ENCODE measurements around the gene FHL5. TPM values are rescaled to one million over a fixed set of nuclear protein-coding genes. Genes with fewer than 3 reads are reported as not detected.

Gene FHL5
- total and polyA plus RNA-seq, 2 experiments from 2014 or later, result not detected

DNA sequence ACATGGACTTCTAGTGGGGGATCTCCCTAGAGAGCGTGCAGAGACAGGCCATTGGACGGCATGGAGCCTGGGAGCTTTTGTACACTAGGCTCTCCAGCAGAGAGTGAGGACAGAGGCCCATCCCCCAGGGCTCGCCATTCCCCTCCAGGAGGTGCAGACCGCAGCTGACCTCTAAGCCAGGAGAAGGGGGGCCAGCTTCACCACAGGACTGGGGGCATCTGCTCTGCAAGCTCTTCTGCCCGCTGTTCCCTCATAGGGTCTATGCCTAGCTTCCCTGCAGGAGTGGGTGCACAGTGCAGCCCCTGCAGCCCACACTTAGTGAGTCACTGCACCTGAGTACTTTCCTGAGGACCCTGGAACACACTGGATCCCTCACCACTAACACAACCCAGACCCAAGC, 94.4 kb downstream of the FHL5 start:
- peaks cover 3% of the 10 kb centered on the region; the same call in 1 of the 2 replicates for H3K9me2 ChIP-seq (ENCODE audit: insufficient read depth)
- TF ChIP-seq EZH2 (IDR thresholded peaks at IDR 0.05; ENCODE audit: low read depth, unreplicated experiment), result no peak
- no peaks in the 10 kb centered on the region for H3K36me3 Mint-ChIP-seq (ENCODE audit: low read depth)
- H3K4me1 Mint-ChIP-seq, result no peaks in the 10 kb centered on the region
- H3F3A ChIP-seq (replicated peaks; ENCODE audit: low read depth), result no peaks in the 10 kb centered on the region
- H3K27ac ChIP-seq (ENCODE audit: low read depth), result no peak overlapping the region
- H3K4me1 ChIP-seq (ENCODE audit: insufficient read depth), result no peaks in the 10 kb centered on the region
- H3K79me2 ChIP-seq (replicated peaks; ENCODE audit: insufficient read depth), result no peaks in the 10 kb centered on the region
- peaks cover under 1% of the 10 kb centered on the region; the same call in 1 of the 3 replicates for H3K9me3 Mint-ChIP-seq
- DNase-seq (ENCODE audit: low spot score) (no peak), ATAC-seq (no peak; the same call in 1 of the 3 replicates)
- no peaks in the 10 kb centered on the region for H3K36me3 ChIP-seq (ENCODE audit: insufficient read depth)
- no peaks in the 10 kb centered on the region for H3K27me3 ChIP-seq (ENCODE audit: insufficient read depth)
- no peak overlapping the region for H3K27ac Mint-ChIP-seq
- H3K4me3 Mint-ChIP-seq, result no peak overlapping the region
- H3K4me2 ChIP-seq, result no peak overlapping the region
- no peaks in the 10 kb centered on the region for H4K20me1 ChIP-seq (replicated peaks; ENCODE audit: insufficient read depth)
- H3K27me3 Mint-ChIP-seq (ENCODE audit: insufficient read depth, low read depth, poor library complexity), result no peaks in the 10 kb centered on the region
- no peak overlapping the region for H2AFZ ChIP-seq
- no peak overlapping the region for H3K4me3 ChIP-seq

DNA sequence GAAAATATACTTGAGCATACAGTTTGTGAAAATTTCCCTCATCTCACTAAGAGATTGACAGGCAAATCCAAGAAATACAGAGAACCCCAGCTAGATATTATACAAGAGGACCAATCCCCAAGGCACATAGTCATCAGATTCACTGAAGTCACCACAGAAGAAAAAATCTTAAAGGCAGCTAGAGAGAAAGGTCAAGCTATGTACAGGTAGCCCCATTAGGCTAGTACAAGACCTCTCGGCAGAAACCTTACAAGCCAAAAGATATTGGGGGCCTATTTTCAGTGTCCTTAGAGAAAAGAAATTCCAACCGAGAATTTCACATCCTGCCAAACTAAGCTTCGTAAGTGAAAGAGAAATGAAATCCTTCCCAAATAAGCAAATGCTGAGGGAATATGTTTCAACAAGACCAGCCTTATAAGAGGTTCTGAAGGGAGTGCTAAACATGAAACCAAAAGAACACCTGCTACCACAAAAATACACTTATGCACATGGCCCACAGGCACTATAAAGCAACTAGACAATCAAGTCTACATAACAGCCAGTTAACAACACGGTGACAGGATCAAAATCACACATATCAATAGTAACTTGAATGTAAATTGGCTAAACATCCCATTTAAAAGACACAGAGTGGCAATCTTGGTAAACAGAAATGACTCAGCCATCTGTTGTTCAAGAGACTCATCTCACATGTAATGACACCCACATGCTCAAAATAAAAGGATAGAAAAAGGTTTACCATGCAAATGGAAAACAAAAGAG, 96.3 kb downstream of the FHL5 start:
- Histone ChIP-seq H3K27ac (ENCODE audit: low read depth) (no peak overlapping the region), H3F3A (replicated peaks; ENCODE audit: low read depth) (no peaks in the 10 kb centered on the region), H3K4me3 (no peak overlapping the region), H3K27me3 (ENCODE audit: insufficient read depth) (no peaks in the 10 kb centered on the region), H2AFZ (peak overlapping the region; percentile 33; the same call in 1 of the 2 replicates), H3K79me2 (replicated peaks; ENCODE audit: insufficient read depth) (no peaks in the 10 kb centered on the region), H3K9me2 (ENCODE audit: insufficient read depth) (peaks cover 9% of the 10 kb centered on the region), H3K36me3 (ENCODE audit: insufficient read depth) (no peaks in the 10 kb centered on the region), H3K4me2 (no peak overlapping the region), H4K20me1 (replicated peaks; ENCODE audit: insufficient read depth) (no peaks in the 10 kb centered on the region), H3K4me1 (ENCODE audit: insufficient read depth) (no peaks in the 10 kb centered on the region)
- H3K9me3 Mint-ChIP-seq, result peaks cover 3% of the 10 kb centered on the region; the same call in 1 of the 3 replicates
- DNase-seq (ENCODE audit: low spot score) (no peak), ATAC-seq (no peak)
- H3K4me1 Mint-ChIP-seq, result no peaks in the 10 kb centered on the region
- H3K27me3 Mint-ChIP-seq (ENCODE audit: insufficient read depth, low read depth, poor library complexity), result no peaks in the 10 kb centered on the region
- no peak overlapping the region for H3K4me3 Mint-ChIP-seq
- TF ChIP-seq EZH2 (IDR thresholded peaks at IDR 0.05; ENCODE audit: low read depth, unreplicated experiment) (no peak), NANOG (IDR thresholded peaks at IDR 0.05; ENCODE audit: borderline replicate concordance) (no peak), JUNB (IDR thresholded peaks at IDR 0.05; ENCODE audit: unreplicated experiment) (no peak), ZNF114 (CRISPR knock-in tag; IDR thresholded peaks at IDR 0.05) (no peak), ZNF331 (CRISPR knock-in tag; IDR thresholded peaks at IDR 0.05; ENCODE audit: low read depth) (no peak), EZH2phosphoT487 (IDR thresholded peaks at IDR 0.05; ENCODE audit: unreplicated experiment) (no peak), POLR2AphosphoS5 (IDR thresholded peaks at IDR 0.05; ENCODE audit: low read depth) (no peak), STAT1 (IDR thresholded peaks at IDR 0.05; ENCODE audit: unreplicated experiment) (no peak)
- TF ChIP-seq, protein P1, sequence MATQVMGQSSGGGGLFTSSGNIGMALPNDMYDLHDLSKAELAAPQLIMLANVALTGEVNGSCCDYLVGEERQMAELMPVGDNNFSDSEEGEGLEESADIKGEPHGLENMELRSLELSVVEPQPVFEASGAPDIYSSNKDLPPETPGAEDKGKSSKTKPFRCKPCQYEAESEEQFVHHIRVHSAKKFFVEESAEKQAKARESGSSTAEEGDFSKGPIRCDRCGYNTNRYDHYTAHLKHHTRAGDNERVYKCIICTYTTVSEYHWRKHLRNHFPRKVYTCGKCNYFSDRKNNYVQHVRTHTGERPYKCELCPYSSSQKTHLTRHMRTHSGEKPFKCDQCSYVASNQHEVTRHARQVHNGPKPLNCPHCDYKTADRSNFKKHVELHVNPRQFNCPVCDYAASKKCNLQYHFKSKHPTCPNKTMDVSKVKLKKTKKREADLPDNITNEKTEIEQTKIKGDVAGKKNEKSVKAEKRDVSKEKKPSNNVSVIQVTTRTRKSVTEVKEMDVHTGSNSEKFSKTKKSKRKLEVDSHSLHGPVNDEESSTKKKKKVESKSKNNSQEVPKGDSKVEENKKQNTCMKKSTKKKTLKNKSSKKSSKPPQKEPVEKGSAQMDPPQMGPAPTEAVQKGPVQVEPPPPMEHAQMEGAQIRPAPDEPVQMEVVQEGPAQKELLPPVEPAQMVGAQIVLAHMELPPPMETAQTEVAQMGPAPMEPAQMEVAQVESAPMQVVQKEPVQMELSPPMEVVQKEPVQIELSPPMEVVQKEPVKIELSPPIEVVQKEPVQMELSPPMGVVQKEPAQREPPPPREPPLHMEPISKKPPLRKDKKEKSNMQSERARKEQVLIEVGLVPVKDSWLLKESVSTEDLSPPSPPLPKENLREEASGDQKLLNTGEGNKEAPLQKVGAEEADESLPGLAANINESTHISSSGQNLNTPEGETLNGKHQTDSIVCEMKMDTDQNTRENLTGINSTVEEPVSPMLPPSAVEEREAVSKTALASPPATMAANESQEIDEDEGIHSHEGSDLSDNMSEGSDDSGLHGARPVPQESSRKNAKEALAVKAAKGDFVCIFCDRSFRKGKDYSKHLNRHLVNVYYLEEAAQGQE (IDR thresholded peaks at IDR 0.05; ENCODE audit: unreplicated experiment), result no peak
- TF ChIP-seq, protein P2, sequence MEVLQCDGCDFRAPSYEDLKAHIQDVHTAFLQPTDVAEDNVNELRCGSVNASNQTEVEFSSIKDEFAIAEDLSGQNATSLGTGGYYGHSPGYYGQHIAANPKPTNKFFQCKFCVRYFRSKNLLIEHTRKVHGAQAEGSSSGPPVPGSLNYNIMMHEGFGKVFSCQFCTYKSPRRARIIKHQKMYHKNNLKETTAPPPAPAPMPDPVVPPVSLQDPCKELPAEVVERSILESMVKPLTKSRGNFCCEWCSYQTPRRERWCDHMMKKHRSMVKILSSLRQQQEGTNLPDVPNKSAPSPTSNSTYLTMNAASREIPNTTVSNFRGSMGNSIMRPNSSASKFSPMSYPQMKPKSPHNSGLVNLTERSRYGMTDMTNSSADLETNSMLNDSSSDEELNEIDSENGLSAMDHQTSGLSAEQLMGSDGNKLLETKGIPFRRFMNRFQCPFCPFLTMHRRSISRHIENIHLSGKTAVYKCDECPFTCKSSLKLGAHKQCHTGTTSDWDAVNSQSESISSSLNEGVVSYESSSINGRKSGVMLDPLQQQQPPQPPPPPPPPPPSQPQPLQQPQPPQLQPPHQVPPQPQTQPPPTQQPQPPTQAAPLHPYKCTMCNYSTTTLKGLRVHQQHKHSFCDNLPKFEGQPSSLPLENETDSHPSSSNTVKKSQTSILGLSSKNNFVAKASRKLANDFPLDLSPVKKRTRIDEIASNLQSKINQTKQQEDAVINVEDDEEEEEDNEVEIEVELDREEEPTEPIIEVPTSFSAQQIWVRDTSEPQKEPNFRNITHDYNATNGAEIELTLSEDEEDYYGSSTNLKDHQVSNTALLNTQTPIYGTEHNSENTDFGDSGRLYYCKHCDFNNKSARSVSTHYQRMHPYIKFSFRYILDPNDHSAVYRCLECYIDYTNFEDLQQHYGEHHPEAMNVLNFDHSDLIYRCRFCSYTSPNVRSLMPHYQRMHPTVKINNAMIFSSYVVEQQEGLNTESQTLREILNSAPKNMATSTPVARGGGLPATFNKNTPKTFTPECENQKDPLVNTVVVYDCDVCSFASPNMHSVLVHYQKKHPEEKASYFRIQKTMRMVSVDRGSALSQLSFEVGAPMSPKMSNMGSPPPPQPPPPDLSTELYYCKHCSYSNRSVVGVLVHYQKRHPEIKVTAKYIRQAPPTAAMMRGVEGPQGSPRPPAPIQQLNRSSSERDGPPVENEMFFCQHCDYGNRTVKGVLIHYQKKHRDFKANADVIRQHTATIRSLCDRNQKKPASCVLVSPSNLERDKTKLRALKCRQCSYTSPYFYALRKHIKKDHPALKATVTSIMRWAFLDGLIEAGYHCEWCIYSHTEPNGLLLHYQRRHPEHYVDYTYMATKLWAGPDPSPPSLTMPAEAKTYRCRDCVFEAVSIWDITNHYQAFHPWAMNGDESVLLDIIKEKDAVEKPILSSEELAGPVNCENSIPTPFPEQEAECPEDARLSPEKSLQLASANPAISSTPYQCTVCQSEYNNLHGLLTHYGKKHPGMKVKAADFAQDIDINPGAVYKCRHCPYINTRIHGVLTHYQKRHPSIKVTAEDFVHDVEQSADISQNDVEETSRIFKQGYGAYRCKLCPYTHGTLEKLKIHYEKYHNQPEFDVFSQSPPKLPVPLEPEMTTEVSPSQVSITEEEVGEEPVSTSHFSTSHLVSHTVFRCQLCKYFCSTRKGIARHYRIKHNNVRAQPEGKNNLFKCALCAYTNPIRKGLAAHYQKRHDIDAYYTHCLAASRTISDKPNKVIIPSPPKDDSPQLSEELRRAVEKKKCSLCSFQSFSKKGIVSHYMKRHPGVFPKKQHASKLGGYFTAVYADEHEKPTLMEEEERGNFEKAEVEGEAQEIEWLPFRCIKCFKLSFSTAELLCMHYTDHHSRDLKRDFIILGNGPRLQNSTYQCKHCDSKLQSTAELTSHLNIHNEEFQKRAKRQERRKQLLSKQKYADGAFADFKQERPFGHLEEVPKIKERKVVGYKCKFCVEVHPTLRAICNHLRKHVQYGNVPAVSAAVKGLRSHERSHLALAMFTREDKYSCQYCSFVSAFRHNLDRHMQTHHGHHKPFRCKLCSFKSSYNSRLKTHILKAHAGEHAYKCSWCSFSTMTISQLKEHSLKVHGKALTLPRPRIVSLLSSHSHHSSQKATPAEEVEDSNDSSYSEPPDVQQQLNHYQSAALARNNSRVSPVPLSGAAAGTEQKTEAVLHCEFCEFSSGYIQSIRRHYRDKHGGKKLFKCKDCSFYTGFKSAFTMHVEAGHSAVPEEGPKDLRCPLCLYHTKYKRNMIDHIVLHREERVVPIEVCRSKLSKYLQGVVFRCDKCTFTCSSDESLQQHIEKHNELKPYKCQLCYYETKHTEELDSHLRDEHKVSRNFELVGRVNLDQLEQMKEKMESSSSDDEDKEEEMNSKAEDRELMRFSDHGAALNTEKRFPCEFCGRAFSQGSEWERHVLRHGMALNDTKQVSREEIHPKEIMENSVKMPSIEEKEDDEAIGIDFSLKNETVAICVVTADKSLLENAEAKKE (CRISPR knock-in tag; IDR thresholded peaks at IDR 0.05), result no peak
- H3K36me3 Mint-ChIP-seq (ENCODE audit: low read depth), result no peaks in the 10 kb centered on the region
- H3K27ac Mint-ChIP-seq, result peak overlapping the region; percentile 18; the same call in 1 of the 2 replicates

Measured in GM23338 (cell line).